T follicular helper cell (primary cell): ENCODE measurements around the gene FAM120B.

Source experiments
- DNase-seq: peaks from one replicate; pipeline ENCODE4 v3.0.0-alpha.2; 2020; ENCODE audit warnings: low read depth

The FAM120B gene

GRCh38 chr6:170271771-170272314 lies 34.7 kb upstream of the FAM120B start:
- peak; percentile 66 for DNase-seq

DNA sequence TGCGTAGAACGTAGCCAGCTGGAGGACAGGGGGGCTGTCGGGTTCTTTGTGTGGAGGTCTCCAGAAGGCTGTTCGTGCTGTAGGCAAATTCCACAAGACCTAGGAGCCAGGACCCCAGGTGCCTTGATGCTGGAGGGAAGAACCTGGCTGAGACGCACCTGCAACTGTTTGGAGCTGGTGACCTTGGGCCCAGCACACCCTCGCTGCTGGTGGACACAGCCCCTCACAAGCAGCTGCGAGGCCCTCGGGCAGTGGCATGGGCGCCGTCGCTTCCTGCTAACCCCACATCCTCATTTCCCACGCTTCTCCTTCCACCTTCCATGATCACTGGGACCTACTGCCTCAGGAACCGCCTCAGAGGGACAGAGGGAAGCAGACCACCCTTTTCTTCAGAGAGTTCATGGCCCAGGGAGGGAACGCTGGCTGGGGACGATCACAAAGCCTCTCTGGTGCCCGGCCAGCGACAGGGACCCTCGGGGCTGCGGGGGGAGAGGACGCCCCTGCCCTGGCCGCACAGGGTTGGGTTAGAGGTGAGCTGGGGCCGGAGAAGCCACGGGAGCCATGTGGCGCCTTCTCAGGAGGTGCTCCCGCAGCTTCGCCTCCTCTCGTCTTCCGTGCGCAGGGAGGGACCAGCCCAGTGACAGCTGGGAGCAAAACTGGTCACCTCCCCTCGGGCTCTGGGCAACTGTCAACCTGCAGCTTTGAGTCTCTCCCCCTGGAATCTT lies 34.1 kb upstream of the FAM120B start:
- no peak for DNase-seq

- no peak for DNase-seq
Measured at GRCh38 chr6:170273191-170273590, 33.4 kb upstream of the FAM120B start.

GRCh38 chr6:170273681-170274080 lies 32.9 kb upstream of the FAM120B start:
- no peak for DNase-seq

- no peak for DNase-seq
Measured at GRCh38 chr6:170274713-170275560, 31.6 kb upstream of the FAM120B start.

GRCh38 chr6:170276369-170277057 lies 30.0 kb upstream of the FAM120B start:
- DNase-seq = no peak

DNA sequence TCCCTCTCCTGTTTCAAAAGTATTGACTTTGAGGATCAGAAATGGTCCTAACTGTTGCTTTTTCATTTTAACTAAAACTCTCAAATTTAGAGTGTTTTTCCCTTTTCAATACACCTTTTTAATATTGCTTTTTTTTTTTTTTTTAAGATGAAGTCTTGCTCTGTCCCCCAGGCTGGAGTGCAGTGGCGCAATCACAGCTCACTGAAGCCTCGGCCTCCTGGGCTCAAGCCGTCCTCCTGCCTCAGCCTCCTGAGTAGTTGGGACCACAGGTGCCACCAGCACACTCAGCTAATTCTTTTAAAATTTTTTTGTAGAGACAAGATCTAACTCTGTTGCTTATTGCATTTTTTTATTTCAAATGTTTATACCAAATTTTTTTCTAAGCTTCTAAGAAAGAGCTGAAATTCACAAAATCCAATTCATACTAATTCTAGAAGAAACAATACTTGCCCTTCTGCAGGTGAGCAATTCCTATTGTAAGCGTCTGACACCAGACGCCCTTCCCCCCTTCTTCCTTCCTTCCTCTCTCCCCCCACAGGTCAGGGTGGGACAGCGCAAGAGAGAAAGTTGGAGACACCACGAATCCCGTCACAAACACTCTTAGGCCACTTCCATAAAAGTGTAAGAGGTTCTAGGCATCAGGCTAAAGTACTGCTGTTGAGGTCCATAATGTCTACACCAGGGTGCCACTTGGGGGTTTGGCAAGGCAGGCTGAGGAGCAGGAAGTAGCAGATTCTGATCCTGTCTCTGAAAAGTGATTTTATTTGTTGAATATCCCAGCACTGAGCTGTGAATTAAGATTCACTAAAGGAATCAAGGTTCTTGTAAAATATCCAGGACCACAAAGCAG lies 28.4 kb upstream of the FAM120B start:
- DNase-seq = no peak

DNA sequence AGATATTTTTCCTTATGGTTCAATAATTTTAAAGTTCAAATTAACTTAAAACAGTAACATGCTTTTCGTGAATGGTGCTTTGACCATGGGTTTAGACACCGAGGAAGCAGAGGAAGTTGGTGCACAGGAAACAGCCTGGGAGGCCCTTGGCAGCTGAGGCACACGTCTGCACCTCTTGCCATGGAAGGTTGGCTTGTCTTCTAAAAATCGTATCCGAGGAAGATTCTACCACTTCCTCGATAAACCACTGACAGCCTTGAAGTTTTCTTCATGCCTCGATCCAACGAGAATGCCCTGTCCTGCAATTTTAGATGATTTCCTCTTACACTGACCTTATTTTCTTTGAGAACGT lies 27.8 kb upstream of the FAM120B start:
- no peak for DNase-seq

GRCh38 chr6:170279426-170279825 lies 27.1 kb upstream of the FAM120B start:
- DNase-seq = no peak

- peak; percentile 34 for DNase-seq
Measured at GRCh38 chr6:170279977-170280688, 26.4 kb upstream of the FAM120B start.

GRCh38 chr6:170280689-170281045 lies 25.9 kb upstream of the FAM120B start:
- no peak for DNase-seq

DNA sequence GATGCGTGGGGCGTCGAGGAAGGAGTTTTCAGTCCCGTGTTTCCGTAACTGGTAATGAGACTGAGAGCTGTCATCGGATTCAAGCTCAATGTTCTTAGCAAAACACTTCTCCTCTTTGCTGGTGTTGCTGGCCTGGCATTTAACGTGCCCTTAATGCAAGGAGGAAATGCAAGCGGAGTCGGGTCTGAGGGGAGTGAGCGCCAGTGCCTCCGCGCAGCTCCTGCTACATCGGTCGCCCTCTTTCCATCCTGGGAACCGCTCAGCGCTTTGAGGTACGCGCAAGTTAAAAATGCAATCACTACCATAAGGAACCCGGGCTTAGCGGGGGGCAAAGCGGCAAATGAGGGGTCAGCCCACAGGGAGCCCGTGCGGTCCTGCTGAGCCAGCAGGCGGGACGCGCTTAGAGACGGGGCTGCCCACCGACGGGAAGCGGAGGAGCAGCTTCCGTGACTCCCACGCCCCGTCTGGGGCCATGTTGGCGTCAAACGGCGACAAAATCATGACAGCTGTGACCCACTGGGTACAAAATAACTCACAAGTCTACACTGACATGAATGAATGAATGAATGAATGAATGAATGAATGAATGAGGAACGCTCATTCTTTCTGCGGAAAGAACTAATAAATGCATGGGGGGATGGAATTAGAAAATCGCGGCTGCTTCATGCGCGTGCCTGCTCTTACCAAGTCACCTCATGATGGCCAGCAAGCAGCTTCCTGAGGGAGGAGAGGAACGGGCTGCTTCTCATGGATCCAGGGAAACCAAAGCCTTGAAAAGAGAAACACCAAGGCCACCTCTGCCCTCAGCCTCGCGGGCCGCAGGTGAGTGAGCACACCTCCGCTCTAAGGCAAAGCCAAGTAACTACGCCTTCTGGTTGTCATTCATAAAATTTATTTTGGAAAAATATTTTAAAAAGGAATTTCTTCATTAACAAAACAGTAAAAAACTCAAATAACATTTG lies 24.9 kb upstream of the FAM120B start:
- no peak for DNase-seq

GRCh38 chr6:170282512-170283158 lies 23.9 kb upstream of the FAM120B start:
- no peak for DNase-seq

DNA sequence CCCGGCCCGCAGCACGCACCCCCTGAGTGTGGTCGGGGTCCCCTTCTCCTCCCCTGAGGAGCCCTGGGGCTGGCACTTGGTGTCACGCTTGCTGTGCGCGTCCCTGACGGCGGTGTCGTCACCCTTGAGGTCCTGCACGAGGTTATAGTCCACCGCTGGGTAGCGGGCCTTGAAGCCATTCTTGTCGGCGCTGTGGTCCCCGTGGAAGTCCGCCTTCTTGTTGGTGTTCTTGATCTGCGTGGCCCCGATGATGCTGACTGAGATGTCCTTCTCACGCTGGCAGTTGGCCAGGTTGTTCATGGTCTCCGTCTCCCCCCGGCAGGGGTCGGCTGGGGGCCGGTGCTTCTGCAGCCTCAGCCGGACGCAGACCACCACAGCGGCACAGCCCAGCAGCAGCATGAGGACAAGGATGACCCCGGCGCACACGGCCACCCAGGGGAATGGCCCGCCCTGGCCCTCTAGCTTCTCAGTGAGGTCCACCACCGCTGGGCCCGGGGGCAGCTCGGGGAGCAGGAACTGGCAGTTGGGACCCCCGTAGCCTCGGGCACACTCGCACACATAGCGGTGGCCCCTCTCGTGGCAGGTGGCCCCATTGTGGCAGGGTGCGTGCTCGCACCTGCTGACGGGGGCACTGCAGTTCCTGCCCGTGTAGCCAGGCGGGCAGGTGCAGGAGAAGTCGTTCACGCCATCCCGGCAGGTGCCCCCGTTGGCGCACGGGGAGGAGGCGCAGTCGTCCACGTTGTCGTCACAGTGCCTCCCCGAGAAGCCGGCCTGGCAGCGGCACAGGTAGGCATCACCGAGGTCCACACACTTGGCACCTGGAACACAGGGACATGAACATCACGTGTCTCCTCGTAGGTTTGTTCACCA lies 23.1 kb upstream of the FAM120B start:
- DNase-seq = no peak

DNA sequence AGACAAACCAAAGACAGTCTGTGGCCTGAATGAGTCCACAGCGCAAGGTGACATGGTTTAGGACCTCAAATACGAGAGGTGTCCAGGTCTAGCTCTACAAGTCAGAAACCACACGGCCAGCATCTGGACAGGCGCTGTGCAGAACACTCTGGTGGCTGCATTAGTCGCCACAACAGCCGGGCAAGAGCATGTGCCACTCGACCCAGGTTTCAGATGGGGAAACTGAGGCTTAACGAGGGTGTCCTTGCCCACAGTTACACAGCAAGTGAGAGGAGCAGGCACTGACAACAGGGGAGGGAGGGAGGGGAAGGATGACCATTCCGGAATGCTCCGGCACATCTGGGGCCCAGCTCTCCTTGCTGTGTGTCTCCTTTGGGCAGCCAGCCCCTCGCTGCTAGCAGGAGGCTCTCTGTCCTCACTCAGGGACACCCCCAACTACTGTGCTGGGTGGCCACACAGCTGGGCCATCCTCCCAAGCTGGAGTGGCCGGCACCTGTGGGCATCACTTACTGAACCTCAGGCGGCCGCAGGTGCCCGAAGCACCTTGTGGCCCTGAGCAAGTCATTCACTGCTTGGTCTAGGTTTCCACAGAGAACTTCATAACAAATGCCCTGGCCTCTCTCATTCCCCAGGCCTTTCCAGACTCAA lies 22.3 kb upstream of the FAM120B start:
- no peak for DNase-seq

DNA sequence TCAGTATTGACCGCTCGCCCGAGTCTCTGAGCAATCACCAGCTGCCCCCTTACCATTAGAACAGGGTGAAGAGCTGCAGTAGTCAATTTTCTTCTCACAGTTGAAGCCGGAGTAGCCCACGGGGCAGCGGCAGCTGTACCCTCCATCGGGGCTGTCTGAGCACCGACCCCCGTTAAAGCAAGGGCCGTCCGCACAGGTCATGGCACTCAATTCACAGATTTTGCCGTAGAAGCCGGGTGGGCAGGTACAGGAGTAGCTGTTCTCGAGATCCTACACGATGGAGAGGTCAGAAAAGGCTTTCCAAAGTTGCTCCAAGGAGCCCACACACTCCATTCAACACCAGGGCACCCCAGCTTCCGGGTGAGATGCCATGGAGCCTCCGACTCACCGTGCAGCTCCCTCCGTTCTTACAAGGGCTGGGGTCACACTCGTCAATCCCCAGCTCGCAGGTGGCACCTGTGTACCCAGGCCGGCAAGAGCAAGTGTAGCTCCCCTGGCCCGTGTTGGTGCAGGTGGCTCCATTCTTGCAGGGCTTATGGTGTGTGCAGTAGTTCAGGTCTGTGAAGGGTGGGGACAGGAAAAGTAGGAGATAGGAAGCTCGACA lies 21.6 kb upstream of the FAM120B start:
- no peak for DNase-seq

DNA sequence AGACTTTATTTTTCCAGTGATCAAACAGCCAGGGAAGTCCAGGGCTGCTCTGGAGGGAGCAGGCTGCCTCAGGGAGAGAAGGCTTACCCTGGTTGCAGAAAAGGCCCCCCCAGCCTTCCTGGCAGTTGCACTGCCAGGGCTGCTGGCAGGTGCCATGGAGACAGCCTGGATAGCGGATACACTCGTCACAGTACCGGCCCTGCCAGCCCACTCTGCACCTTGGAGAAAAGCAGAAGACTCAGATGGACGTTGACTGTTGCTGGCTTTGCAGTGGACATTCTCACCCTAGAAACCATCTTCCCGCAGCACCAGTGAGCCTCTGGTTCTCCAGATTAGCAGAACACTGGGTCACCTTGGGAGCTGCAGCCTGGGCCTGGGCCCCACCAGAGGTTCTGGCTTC lies 21.1 kb upstream of the FAM120B start:
- no peak for DNase-seq
